Small intestine (tissue), 7 donors: ENCODE data around the gene CRHR2. TPM values are rescaled to one million over a fixed set of nuclear protein-coding genes. Genes with fewer than 3 reads are reported as not detected.

Source experiments
- DNase-seq, 2 donors: peaks; one replicate each; pipeline versions ENCODE4 v3.0.0 to v3.0.0-alpha.2; 2013
- FAIRE-seq: peaks from 2 replicates; lab custom pipeline; 2012; peaks lifted over from hg19 to GRCh38; lab: Jason Lieb, UNC
- H3K27ac ChIP-seq, 3 donors: one replicate each; pipeline ENCODE4 v1.5.1; 2013; ENCODE audit warnings: low read length in 2 of 3, mild to moderate bottlenecking in 2 of 3, control low read depth in 1 of 3, inconsistent platforms in 1 of 3, low read depth in 1 of 3, moderate library complexity in 1 of 3
- H3K27me3 ChIP-seq, 3 donors: one replicate each; pipeline ENCODE4 v1.6.1; 2013; ENCODE audit warnings: low read length in 3 of 3, inconsistent platforms in 1 of 3; ENCODE audit not compliant: control insufficient read depth in 3 of 3, insufficient read depth in 3 of 3
- H3K36me3 ChIP-seq, 3 donors: one replicate each; pipeline ENCODE4 v1.6.1; 2013; ENCODE audit warnings: low read length in 3 of 3, inconsistent platforms in 1 of 3, low read depth in 1 of 3, mild to moderate bottlenecking in 1 of 3, moderate library complexity in 1 of 3; ENCODE audit not compliant: control insufficient read depth in 3 of 3, insufficient read depth in 2 of 3
- H3K4me1 ChIP-seq, 3 donors: one replicate each; pipeline ENCODE4 v1.6.1; 2013; ENCODE audit warnings: low read length in 2 of 3, inconsistent platforms in 1 of 3, low read depth in 1 of 3, mild to moderate bottlenecking in 1 of 3, moderate library complexity in 1 of 3; ENCODE audit not compliant: control insufficient read depth in 3 of 3, insufficient read depth in 2 of 3
- H3K4me3 ChIP-seq, 3 donors: one replicate each; pipeline ENCODE4 v1.5.1; 2013; ENCODE audit warnings: low read length in 3 of 3, control low read depth in 1 of 3, inconsistent platforms in 1 of 3, low read depth in 1 of 3, mild to moderate bottlenecking in 1 of 3, moderate library complexity in 1 of 3
- H3K9me3 ChIP-seq, 2 donors: one replicate each; pipeline ENCODE4 v1.6.1; 2013; ENCODE audit warnings: low read depth in 1 of 2, low read length in 1 of 2; ENCODE audit not compliant: control insufficient read depth in 2 of 2, insufficient read depth in 1 of 2
- WGBS, 3 donors: extraction: QIAGEN DNeasy Blood & Tissue Kit; methylation state at CpG; one replicate each; pipeline ENCODE4 v1.1.7; 2013; 5-methylcytosine and 5-hydroxymethylcytosine counted together
- polyA plus RNA-seq, 4 donors: library from polyadenylated mRNA; stranded (reverse) in 3 of 4; unstranded in 1 of 4; fragments of 200-250 nt in 3 of 4; fragments of 120-200 nt in 1 of 4; gene quantifications; one replicate each; pipeline versions ENCODE4 v1.2.1 to v1.2.3, GENCODE V29; 2013
- donor health status: healthy with polysubstance abuse.
- donor health status: control.
- donor health status: control.
- donor health status: Bipolar disorder and iron deficiency.
- donor health status: healthy.

CRHR2 gene
- polyA plus RNA-seq, 4 donors: 0.04 to 0.32 TPM; not detected in 2

DNA sequence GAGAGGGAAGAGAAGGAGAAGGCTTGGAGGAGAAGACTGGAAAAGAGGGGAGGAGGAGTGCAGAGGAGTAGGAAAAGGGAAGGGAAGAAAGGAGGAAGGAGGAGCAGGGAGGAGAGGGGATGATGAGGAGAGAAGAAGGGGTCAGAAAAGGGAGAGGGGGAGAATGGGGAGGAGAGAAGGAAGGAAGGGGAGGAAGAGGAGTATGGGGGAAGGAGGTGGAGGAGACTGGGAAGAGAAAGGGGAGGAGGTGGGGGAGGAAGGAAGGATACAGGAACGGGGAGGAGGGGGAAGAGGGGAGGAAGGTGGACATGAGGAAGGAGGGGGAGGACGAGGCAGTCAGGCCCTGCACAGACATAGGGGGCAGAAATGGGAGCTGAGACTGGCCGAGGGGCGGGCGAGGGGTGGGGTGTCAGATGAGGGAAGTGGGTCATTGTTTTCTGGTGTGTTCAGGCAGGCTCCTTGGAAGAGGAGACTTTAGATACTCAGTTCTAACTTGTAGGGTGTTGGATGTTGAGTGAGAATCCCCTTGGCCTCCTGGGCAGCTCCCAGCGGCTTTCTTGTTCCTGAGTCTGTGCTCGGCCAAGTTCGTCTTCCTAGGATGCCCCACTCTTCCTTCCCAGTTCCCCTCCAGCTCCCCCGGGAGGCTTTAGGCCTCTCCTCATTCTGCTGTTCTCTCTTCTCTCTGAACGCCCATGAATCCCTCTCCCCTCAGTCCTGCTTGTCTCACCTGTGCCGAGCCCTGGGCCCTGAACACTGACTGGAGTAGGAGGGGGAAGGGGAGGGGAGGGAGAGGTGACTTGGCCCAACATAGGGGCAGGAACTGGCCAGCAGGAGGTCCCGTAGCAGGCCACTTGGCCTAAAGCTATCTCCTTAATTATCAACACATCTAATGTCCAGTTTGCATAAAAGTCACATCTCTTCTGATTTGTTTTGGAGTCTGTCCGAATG, 12.8 kb upstream of the CRHR2 start:
- H3K4me3 ChIP-seq: no peak overlapping the region
- 72 to 83% (median 82%) methylated on average over 13 of the region's 13 CpGs for WGBS, 3 donors
- H3K27me3 ChIP-seq: no peaks in the 10 kb centered on the region
- peaks cover 0 to 25% (median 0%) of the 10 kb centered on the region in 3 donors for H3K4me1 ChIP-seq
- DNase-seq (no peak), FAIRE-seq (no peak)
- H3K27ac ChIP-seq: peak overlapping the region in 1 of 3 donors; percentile 68
- no peaks in the 10 kb centered on the region for H3K9me3 ChIP-seq
- no peaks in the 10 kb centered on the region for H3K36me3 ChIP-seq

DNA sequence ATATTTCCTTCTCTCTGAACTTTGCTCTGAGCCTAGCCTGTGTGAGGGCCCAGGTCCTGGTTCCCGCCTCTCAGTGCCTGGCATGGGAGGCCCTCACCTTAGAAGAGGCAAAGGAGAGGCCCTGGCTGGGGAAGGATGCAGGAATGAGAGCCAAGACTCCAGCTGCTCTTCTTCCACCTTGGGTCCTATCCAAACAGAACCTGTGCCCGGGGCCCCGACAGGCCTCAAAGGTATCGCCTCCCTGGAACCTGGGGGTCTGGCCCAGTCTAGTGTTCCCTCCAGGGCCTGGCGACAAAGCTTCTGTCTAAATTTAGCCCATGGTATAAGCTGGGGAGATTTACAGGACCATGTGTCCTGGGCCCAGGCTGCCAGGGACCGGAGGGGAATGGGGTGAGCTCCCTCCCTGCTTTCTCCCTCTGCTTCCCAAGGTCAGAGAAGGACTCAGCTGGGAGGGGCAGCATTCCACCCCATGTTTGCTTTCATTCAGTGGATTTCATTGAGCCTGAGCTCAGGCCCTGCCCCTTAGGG, 12.0 kb upstream of the CRHR2 start:
- no peak for FAIRE-seq
- peak; percentile 18 to 76 for DNase-seq

DNA sequence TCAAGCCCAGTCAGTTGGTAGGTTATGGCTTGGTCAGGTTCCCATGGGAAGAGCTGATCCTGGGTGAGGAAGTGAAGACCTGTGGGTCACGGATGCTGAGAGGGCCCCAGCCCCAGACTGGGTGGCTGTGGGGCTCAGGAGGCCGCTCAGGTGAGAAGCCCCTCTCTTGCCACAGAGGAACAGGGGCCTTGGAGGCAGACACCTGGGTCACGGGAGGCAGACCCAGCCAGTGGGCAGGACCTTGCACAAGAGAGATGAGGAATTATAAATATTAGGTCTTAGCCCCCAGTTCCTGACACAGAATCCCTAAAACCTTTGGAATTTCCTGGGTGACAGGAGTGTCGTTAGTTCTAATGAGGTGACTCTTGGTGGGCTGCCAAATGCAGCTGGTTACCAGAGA, 10.6 kb upstream of the CRHR2 start:
- Histone ChIP-seq H3K4me1 (peaks cover 0 to 38% (median 0%) of the 10 kb centered on the region in 3 donors), H3K27ac (no peak overlapping the region), H3K4me3 (no peak overlapping the region), H3K36me3 (no peaks in the 10 kb centered on the region), H3K27me3 (no peaks in the 10 kb centered on the region), H3K9me3 (no peaks in the 10 kb centered on the region)
- FAIRE-seq (no peak), DNase-seq (no peak)
- 73 to 78% (median 77%) methylated on average over 4 of the region's 4 CpGs for WGBS, 3 donors

More for the DNA sequence above, 12.0 kb upstream of the CRHR2 start:
- H3K9me3 ChIP-seq: no peaks in the 10 kb centered on the region
- no peaks in the 10 kb centered on the region for H3K36me3 ChIP-seq
- peak overlapping the region in 1 of 3 donors; percentile 68 for H3K27ac ChIP-seq
- 31 to 58% (median 44%) methylated on average over 6 of the region's 6 CpGs for WGBS, 3 donors
- H3K27me3 ChIP-seq: no peaks in the 10 kb centered on the region
- no peak overlapping the region for H3K4me3 ChIP-seq
- peaks cover 0 to 27% (median 0%) of the 10 kb centered on the region in 3 donors for H3K4me1 ChIP-seq

DNA sequence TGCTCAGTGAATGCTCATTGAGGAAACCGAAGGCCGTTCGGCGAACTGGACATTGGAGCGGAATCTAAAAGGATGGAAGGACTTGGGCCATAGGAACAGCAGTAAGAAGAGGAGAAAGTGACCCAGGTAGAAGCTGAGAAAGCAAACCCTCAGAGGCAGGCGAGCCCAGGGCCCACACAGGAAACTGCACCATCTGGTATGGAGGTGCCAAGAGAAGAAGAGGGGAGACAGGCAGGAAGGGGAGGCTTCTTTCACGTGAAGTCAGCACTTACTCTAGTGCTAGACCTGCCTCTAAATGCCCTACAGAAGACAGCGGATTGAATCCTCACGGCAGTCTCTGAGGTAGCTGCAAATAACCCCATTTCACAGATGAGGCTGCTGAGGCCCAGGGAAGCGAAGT, 10.2 kb upstream of the CRHR2 start:
- WGBS, 3 donors: 87 to 94% (median 89%) methylated on average over 10 of the region's 10 CpGs
- peaks cover 0 to 38% (median 0%) of the 10 kb centered on the region in 3 donors for H3K4me1 ChIP-seq
- no peaks in the 10 kb centered on the region for H3K27me3 ChIP-seq
- no peaks in the 10 kb centered on the region for H3K9me3 ChIP-seq
- no peaks in the 10 kb centered on the region for H3K36me3 ChIP-seq
- H3K4me3 ChIP-seq: no peak overlapping the region
- no peak overlapping the region for H3K27ac ChIP-seq
- no peak for FAIRE-seq
- DNase-seq: no peak

DNA sequence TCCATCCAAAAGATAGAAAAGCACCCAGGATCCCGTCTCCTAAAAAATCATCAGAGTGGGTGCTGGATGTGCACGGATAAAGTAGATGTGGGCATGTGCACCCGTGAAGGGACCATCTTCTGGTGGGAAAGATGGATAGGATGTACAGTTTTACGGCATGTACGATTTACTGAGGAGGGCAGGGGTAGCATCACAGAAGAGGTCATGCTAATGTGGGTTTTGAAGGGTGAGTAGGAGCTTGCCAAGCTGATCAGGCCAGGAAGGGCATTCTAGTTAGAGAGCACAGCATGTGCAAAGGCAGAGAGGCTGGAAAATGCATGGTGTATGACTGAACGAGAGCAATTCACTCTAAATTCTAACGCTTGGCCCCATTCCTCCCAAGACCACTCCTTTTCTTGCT, 7.8 kb upstream of the CRHR2 start:
- no peak overlapping the region for H3K4me3 ChIP-seq
- FAIRE-seq: no peak
- no peaks in the 10 kb centered on the region for H3K9me3 ChIP-seq
- no peak overlapping the region for H3K27ac ChIP-seq
- peaks cover 0 to 33% (median 0%) of the 10 kb centered on the region in 3 donors for H3K4me1 ChIP-seq
- peaks cover 0 to 2% (median 0%) of the 10 kb centered on the region in 3 donors for H3K27me3 ChIP-seq
- no peaks in the 10 kb centered on the region for H3K36me3 ChIP-seq
- 90 to 93% (median 92%) methylated on average over 7 of the region's 7 CpGs for WGBS, 3 donors
- no peak for DNase-seq

DNA sequence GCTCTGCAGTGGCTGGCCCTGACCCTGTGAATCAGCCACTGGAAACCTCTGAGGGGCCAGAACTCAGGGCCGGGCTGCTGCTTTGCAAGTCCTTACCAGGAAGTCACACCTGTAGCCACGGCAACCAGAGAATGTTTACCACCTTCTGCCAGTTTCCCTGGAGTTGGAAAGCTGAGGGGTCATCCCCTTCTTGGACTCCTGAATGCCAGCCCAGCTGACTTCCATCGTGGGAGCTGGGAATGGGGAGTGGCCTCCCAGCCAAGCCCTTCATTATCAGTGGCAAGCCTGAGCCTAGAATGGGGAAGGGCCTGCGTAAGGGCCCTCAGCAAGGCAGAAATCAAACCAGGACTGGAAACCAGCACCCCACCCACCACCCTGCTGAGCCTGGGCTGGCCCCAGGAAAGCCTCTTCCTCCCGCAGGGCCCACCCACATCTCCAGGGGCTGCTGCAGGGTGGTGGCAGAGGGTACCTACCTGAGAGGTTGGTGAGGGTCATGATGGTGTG, 6.5 kb upstream of the CRHR2 start:
- peak; percentile 24 to 87 for DNase-seq
- 25 to 35% (median 32%) methylated on average over 5 of the region's 5 CpGs for WGBS, 3 donors
- FAIRE-seq: no peak
- Histone ChIP-seq H3K36me3 (no peaks in the 10 kb centered on the region), H3K27me3 (peaks cover 0 to 5% (median 0%) of the 10 kb centered on the region in 3 donors), H3K27ac (peak overlapping the region in 1 of 3 donors; percentile 25), H3K9me3 (no peaks in the 10 kb centered on the region), H3K4me3 (no peak overlapping the region), H3K4me1 (peaks cover 0 to 21% (median 0%) of the 10 kb centered on the region in 3 donors)

DNA sequence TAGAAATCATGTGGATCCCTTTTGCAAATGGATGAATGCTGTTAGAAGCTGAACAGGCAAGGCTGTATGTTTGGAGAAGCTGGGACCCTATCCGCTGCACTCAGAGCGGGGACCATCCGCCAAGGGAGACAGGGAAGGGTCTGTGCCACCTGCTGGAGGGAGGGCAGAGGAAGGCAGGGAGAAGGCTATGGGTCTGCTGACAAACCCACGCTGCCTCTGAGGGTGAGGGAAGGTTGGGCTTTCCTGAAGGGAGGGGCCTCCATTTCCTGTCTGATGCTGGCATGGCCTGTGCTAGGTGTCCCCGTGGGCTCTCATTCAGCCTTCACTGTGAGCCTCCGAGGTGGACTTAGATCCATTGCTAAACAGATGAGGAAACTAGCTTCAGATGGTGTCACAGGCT, 5.3 kb upstream of the CRHR2 start:
- WGBS, 3 donors: 76 to 83% (median 77%) methylated on average over 6 of the region's 6 CpGs
- Histone ChIP-seq H3K36me3 (no peaks in the 10 kb centered on the region), H3K4me1 (peaks cover 0 to 16% (median 0%) of the 10 kb centered on the region in 3 donors), H3K27ac (no peak overlapping the region), H3K27me3 (peaks cover 0 to 8% (median 6%) of the 10 kb centered on the region in 3 donors), H3K4me3 (no peak overlapping the region), H3K9me3 (no peaks in the 10 kb centered on the region)
- FAIRE-seq (no peak), DNase-seq (no peak)

DNA sequence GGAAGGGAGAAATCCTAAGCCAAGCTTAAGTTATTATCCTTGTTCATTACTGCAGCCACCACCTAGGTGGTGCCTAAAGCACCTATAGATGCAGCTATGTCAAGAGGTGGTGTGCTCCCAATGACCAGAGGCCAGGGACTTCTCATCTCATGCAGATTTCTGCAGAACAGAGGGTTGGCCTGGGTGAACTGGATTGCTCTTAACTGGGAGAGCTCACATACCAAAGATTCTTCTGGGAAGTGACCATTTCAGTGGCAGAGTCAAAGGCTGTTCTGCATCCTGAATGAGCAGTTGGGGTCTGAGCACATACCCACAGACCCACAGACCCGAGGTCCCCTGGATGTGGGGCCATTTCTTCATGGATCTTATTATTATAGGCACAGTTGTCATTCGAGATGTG, 2.1 kb upstream of the CRHR2 start:
- FAIRE-seq (no peak), DNase-seq (no peak)
- Histone ChIP-seq H3K9me3 (no peaks in the 10 kb centered on the region), H3K4me1 (peaks cover 0 to 16% (median 0%) of the 10 kb centered on the region in 3 donors), H3K36me3 (no peaks in the 10 kb centered on the region), H3K4me3 (no peak overlapping the region), H3K27ac (no peak overlapping the region), H3K27me3 (peaks cover 0 to 41% (median 28%) of the 10 kb centered on the region in 3 donors)
- 50 to 65% (median 64%) methylated on average over 2 of the region's 2 CpGs for WGBS, 3 donors
